GM19395 (cell line): ENCODE results near the gene ELOVL2.
A peak's percentile ranks its signal among the peaks of the same experiment; 100 is the strongest.
"Not testable (repeated sequence)": the region's sequence is repeated elsewhere in the genome, so short reads cannot be mapped to it uniquely, and the experiment has no call there.

Experiments
- ATAC-seq: cut with Tn5 transposase; IDR thresholded peaks from one replicate; pipeline ENCODE4 v1.9.1; 2021; ENCODE audit warnings: mild to moderate bottlenecking, moderate library complexity; ENCODE audit not compliant: unreplicated experiment

ELOVL2 gene

GRCh38 chr6:11043961-11044711, at the start of gene ELOVL2:
ELOVL2 (minus strand) TSS chr6:11044305; CDS start chr6:11044230, 75 bp downstream.
- ATAC-seq = no peak

GRCh38 chr6:11093376-11093625, 49.2 kb upstream of the ELOVL2 start:
- ATAC-seq = peak; percentile 44

GRCh38 chr6:11092668-11093375, 48.7 kb upstream of the ELOVL2 start:
- peak; percentile 46 for ATAC-seq

GRCh38 chr6:11091141-11091540, 47.0 kb upstream of the ELOVL2 start:
- ATAC-seq = not testable (repeated sequence)

GRCh38 chr6:11089695-11090094, 45.6 kb upstream of the ELOVL2 start:
- no peak for ATAC-seq

GRCh38 chr6:11087141-11087812, 43.2 kb upstream of the ELOVL2 start:
- ATAC-seq = not testable (repeated sequence)

- ATAC-seq = no peak
Observed at GRCh38 chr6:11085758-11086435, 41.8 kb upstream of the ELOVL2 start.

- no peak for ATAC-seq
Observed at GRCh38 chr6:11083956-11084355, 39.9 kb upstream of the ELOVL2 start.

- ATAC-seq = no peak
Observed at GRCh38 chr6:11083491-11083890, 39.4 kb upstream of the ELOVL2 start.

GRCh38 chr6:11080296-11080695, 36.2 kb upstream of the ELOVL2 start:
- ATAC-seq = no peak

GRCh38 chr6:11078266-11078665, 34.2 kb upstream of the ELOVL2 start:
- no peak for ATAC-seq

GRCh38 chr6:11076540-11076939, 32.4 kb upstream of the ELOVL2 start:
- ATAC-seq = no peak

- ATAC-seq = no peak
Observed at GRCh38 chr6:11072101-11072500, 28.0 kb upstream of the ELOVL2 start.

- no peak for ATAC-seq
Observed at GRCh38 chr6:11069760-11070159, 25.7 kb upstream of the ELOVL2 start.

- no peak for ATAC-seq
Observed at GRCh38 chr6:11067348-11067747, 23.2 kb upstream of the ELOVL2 start.

- ATAC-seq = no peak
Observed at GRCh38 chr6:11066505-11067347, 22.6 kb upstream of the ELOVL2 start.

- ATAC-seq = no peak
Observed at GRCh38 chr6:11065436-11066202, 21.5 kb upstream of the ELOVL2 start.

- no peak for ATAC-seq
Observed at GRCh38 chr6:11064836-11065235, 20.7 kb upstream of the ELOVL2 start.

GRCh38 chr6:11062715-11063114, 18.6 kb upstream of the ELOVL2 start:
- ATAC-seq = no peak

- ATAC-seq = no peak
Observed at GRCh38 chr6:11062083-11062482, 18.0 kb upstream of the ELOVL2 start.
